Lung microvascular endothelial cell (primary cell): ENCODE data around the gene ZNF584. TPM values are rescaled to one million over a fixed set of nuclear protein-coding genes. Genes with fewer than 3 reads are reported as not detected.
"Not testable (repeated sequence)": the region's sequence is repeated elsewhere in the genome, so short reads cannot be mapped to it uniquely, and the experiment has no call there.

Experiments used
- DNase-seq, 2 donors: peaks; one replicate each; pipeline versions ENCODE4 v3.0.0 to v3.0.0-alpha.2; 2010; ENCODE audit warnings: low read depth in 2 of 2
- total RNA-seq: library from RNA; depleted of rRNA; stranded (reverse); fragments of >200 nt; gene quantifications from 2 replicates; pipeline ENCODE4 v1.2.1, GENCODE V29; 2014

Gene ZNF584
- 5.9 and 9.1 TPM in 2 replicates for total RNA-seq

DNA sequence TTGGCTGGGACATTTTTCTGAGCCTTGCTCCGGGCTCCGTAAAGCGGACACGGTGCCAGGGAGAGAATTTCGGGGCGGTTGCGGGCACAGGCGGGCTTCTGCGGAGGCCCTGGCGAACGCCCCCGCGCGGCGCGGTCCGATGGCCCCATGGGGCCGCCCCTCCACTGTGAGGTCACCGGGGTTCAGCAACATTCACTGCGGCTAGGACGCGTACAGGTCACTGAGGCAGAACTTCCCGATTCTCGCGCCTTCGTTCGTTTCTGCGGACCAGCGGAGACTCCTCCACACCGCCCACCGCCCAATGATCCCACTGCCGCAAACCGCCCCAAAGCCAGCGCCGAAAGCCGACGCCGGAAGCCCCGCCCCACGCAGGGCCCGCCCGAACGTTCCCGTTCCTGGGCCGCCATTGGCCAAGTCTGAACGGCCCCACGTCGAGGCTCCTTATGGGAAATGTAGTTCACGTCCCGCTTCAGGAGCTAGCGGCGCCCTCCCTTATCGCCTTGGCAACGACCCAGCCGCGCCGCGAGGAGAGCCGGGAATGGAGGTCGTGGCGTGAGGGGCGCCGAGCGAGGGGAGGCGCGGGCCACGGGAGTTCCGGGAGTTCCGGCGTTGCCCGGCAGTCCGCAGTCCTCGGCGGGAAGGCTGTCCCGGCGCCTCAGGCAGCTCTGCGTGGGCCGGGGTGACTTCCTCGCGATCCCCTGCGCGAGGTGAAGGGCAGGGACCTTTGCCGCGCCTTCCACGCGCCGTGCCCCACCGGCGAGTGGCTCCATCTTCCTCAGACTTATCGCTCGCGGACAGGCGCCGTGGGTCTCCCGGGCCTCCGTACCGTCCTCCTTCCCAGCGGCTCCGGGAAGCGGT, at the start of gene ZNF584:
Gene ZNF584, plus strand, starts transcription at position 498 of the 858 bp plus-strand sequence. CDS start 499 bp downstream, outside the sequence.
- DNase-seq, result peak; percentile 95 to 96

GRCh38 chr19:58361900-58362271, 46.6 kb upstream of the ZNF584 start:
- DNase-seq, result peak; percentile 60 to 76

DNA sequence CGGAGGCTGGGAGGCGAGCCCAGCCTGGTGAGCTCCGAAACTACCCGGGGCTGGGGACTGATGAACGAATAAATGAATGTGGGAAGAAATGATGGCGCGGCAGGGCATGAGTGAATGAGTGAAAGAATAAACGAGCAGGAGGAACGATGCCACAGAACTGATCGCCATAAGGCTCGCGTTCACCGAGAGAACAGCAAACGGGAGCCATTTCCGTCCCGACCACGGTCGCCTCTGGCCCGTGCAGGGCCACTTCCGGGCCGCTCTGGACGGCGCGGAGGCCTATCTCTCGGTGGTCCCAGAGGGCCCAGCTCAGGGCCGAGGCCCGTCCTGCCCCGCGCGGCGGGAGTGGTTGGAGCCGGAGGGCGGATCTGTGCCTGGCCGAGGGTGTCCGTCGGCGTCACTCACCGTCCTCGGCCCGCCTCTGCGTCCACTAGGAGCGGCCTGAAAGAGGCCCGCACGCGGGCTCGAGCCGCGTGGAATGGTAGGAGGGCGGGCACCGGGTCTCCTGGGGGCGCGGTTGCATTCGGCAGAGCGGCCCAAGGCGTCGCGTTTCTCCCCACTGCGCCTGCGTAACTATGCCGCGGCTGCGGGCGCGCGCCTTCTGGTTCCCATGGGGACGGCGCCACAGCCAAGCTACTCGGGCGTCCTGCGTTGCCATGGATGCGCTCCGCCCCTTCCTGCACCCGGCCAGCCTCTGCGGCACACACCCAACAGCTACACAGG, 46.0 kb upstream of the ZNF584 start, which contains the start of gene ZNF497:
Gene ZNF497, minus strand, starts transcription at position 480 of the 723 bp plus-strand sequence. CDS start 5,116 bp downstream, outside the sequence.
- DNase-seq, result peak; percentile 97 to 98

GRCh38 chr19:58364146-58364545, 44.3 kb upstream of the ZNF584 start:
- DNase-seq, result no peak

- no peak for DNase-seq
These were observed 41.6 kb upstream of the ZNF584 start for GRCh38 chr19:58366585-58367430.

DNA sequence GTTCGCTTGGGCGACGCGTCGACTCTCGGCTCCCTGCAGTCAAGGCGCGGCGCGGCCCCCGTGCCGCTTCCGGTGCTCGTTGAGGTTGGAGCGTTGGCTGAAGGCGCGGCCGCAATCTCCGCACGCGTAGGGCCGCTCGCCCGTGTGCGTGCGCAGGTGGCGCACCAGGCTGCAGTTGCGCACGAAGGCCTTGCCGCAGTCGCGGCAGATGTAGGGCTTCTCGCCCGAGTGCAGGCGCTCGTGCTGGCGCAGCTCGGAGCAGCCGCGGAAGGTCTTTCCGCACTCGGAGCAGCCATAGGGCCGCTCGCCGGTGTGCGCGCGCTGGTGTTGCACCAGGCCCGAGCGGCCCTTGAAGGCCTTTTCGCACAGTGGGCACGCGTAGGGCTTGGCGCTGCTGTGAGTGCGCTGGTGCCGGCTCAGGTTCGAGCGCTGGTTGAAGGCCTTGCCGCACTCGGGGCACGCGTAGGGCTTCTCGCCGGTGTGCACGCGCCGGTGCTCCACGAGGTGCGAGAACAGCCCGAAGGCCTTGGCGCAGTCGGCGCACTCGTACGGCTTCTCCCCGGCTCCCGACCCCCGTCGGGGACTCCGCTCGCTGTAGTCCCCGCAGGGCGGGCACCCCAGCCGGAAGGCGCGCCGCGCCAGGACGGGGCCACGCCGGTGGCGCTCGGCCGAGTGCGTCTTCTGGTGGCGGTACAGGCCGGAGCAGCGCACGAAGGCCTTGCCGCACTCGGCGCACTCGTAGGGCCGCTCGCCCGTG, 40.6 kb upstream of the ZNF584 start:
- DNase-seq, result no peak

GRCh38 chr19:58368561-58369360, 39.7 kb upstream of the ZNF584 start:
- DNase-seq, result no peak

- DNase-seq, result no peak
These were observed 35.9 kb upstream of the ZNF584 start for GRCh38 chr19:58372311-58373133.

DNA sequence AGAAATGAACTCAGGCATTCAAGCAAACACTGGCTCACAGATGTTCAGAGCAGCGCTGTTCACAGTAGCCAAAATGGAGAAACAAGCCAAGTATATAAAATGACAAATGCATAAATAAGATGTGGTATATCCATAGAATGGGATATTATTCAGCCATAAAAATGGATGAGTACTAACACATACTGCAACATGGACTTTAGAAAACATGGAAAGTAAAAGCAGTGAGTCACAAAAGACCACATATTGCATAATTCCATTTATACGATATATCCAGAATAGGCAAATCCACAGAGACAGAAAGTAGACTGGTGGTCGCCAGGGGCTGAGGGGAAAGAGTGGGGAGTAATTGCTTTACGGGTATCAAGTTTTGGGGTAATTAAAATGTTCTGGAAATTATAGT, 34.2 kb upstream of the ZNF584 start:
- no peak for DNase-seq

- not testable (repeated sequence) for DNase-seq
These were observed 31.7 kb upstream of the ZNF584 start for GRCh38 chr19:58376724-58377123.

- DNase-seq, result no peak
These were observed 29.2 kb upstream of the ZNF584 start for GRCh38 chr19:58379246-58379645.

- DNase-seq, result peak in 1 of 2 donors; percentile 16
These were observed 28.3 kb upstream of the ZNF584 start for GRCh38 chr19:58380037-58380661.

GRCh38 chr19:58380662-58381459, 27.6 kb upstream of the ZNF584 start, which contains the start of gene ZNF837:
TSS of gene ZNF837 (minus strand) at chr19:58381030. CDS start at chr19:58369332, 11,698 bp downstream.
- peak; percentile 100 for DNase-seq

GRCh38 chr19:58381460-58382212, 26.8 kb upstream of the ZNF584 start:
- DNase-seq, result no peak

DNA sequence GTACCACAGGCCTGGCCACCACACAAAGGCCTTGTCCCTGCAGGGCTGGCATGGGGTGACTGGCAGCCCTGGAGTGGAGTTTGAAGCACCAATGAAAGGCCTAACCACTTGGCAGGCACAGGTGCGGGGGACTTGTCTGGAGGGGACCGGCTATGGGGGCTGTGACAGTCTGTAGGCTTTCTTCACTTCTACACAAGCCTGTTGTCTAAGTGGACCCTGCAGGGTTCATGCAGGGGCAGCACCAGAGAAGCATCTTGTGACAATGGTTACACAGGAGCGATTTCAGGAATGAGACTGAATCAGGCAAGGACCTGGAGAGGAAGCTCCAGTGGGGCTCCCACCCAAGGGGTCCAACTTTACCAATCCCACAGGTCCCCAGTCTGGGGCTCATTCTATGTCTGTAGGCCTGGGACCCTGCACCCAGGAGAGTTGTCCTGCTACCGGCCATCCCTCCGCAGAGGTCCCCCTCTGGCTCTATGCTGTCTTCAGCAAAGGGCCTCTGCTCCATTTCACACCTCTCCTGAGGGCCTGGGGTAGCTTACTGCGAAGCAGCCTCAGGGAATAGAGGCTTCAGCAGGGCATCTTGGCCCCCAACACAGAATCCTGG, 25.3 kb upstream of the ZNF584 start:
- no peak for DNase-seq

GRCh38 chr19:58385313-58385890, 23.0 kb upstream of the ZNF584 start:
- DNase-seq, result no peak
